HCT116 (cell line): ENCODE data around the gene ARNT2. TPM values are rescaled to one million over a fixed set of nuclear protein-coding genes. Genes with fewer than 3 reads are reported as not detected.

ENCODE experiments used
- ATAC-seq: fragments of 200-7000 bp; cut with Tn5 transposase; 2 replicates; pipeline ENCODE4 v1.9.1; 2020; ENCODE audit warnings: mild to moderate bottlenecking, moderate library complexity
- BruUV-seq: library from RNA; stranded (reverse); fragments of 400-500 nt; replicated peaks from 2 replicates; lab custom pipeline; 2021; lab: Mats Ljungman, UMichigan
- CTCF ChIA-PET: fragments of 300-600 bp; sonication (Branson Sonifier 250); formaldehyde crosslinking; loops from one replicate; lab custom pipeline; 2021; ENCODE audit warnings: antibody characterized with exemption; lab: Charles Lee
- POLR2A ChIA-PET: fragments of 300-600, 350-600 bp; sonication (Branson Sonifier 250); formaldehyde crosslinking; loops from one replicate; lab custom pipeline; 2021; ENCODE audit warnings: antibody characterized with exemption; lab: Charles Lee
- RAD21 ChIA-PET, 2 experiments: fragments of 300-600 bp; sonication (Branson Sonifier 250); formaldehyde crosslinking; loops; one replicate each; lab custom pipeline; 2023; ENCODE audit warnings: low total read pairs in 2 of 2; ENCODE audit not compliant: uncharacterized antibody in 2 of 2, unreplicated experiment in 2 of 2, low non-redundant PET in 1 of 2; lab: Charles Lee
- DNase-seq: peaks from one replicate; pipeline ENCODE4 v3.0.0-alpha.2; 2010; ENCODE audit warnings: low read depth, low spot score
- H2AFZ ChIP-seq: fragments of 200-600 bp; shearing (Covaris generic), sonication (generic); 2 replicates; pipeline ENCODE4 v1.6.1; 2017; ENCODE audit warnings: low read depth, mixed run types, mixed read lengths, antibody characterized with exemption, low read length; ENCODE audit not compliant: poor library complexity, severe bottlenecking
- H3K27ac ChIP-seq: 2 replicates; pipeline ENCODE4 v1.5.1; 2012; ENCODE audit warnings: low read depth, low read length
- H3K27me3 ChIP-seq: fragments of 200-600 bp; sonication (generic); 2 replicates; pipeline ENCODE4 v1.6.1; 2016; ENCODE audit warnings: mixed run types, low read length, mixed read lengths; ENCODE audit not compliant: insufficient read depth
- H3K36me3 ChIP-seq, 2 experiments: fragments of 200-500 bp in 1 of 2; fragments of 200-600 bp in 1 of 2; sonication (Bioruptor generic) in 1 of 2; sonication (generic) in 1 of 2; 2 replicates each; pipeline versions ENCODE4 v1.5.1 to v1.6.1; 2014 to 2016; ENCODE audit warnings: low read length in 2 of 2, inconsistent platforms in 1 of 2, mixed read lengths in 1 of 2, mixed run types in 1 of 2; ENCODE audit not compliant: insufficient read depth in 2 of 2, control insufficient read depth in 1 of 2
- H3K4me1 ChIP-seq, 2 experiments: fragments of 200-600 bp in 1 of 2; sonication (generic) in 1 of 2; 2 replicates each; pipeline versions ENCODE4 v1.5.1 to v1.6.1; 2012 to 2017; ENCODE audit warnings: low read length in 2 of 2, inconsistent platforms in 1 of 2, mild to moderate bottlenecking in 1 of 2, mixed read lengths in 1 of 2, mixed run types in 1 of 2, moderate library complexity in 1 of 2; ENCODE audit not compliant: insufficient read depth in 2 of 2, control insufficient read depth in 1 of 2
- H3K4me2 ChIP-seq: fragments of 200-600 bp; sonication (generic); 2 replicates; pipeline ENCODE4 v1.6.1; 2017; ENCODE audit warnings: mixed run types, low read length, mixed read lengths
- H3K4me3 ChIP-seq, 2 experiments: fragments of 200-600 bp in 1 of 2; sonication (generic) in 1 of 2; replicated peaks in 1 of 2; 2 replicates each; pipeline ENCODE4 v1.5.1; 2011 to 2016; ENCODE audit warnings: low read length in 2 of 2, control low read depth in 1 of 2, low read depth in 1 of 2, mild to moderate bottlenecking in 1 of 2, mixed read lengths in 1 of 2, mixed run types in 1 of 2
- H3K79me2 ChIP-seq: fragments of 200-600 bp; sonication (generic); 2 replicates; pipeline ENCODE4 v1.6.1; 2017; ENCODE audit warnings: mild to moderate bottlenecking, mixed run types, low read length, moderate library complexity, mixed read lengths; ENCODE audit not compliant: insufficient read depth
- H3K9ac ChIP-seq: fragments of 200-600 bp; sonication (generic); 2 replicates; pipeline ENCODE4 v1.6.1; 2016; ENCODE audit warnings: low read length, mixed read lengths
- H3K9me2 ChIP-seq: fragments of 200-600 bp; sonication (generic), shearing (Covaris generic); 2 replicates; pipeline ENCODE4 v1.6.1; 2017; ENCODE audit warnings: mixed run types, mild to moderate bottlenecking, moderate library complexity; ENCODE audit not compliant: insufficient read depth
- H3K9me3 ChIP-seq, 2 experiments: fragments of 200-500 bp in 1 of 2; fragments of 200-600 bp in 1 of 2; sonication (Bioruptor generic) in 1 of 2; sonication (generic) in 1 of 2; 2 replicates each; pipeline ENCODE4 v1.6.1; 2014 to 2017; ENCODE audit warnings: low read length in 2 of 2, mixed read lengths in 2 of 2, inconsistent platforms in 1 of 2, low read depth in 1 of 2, mild to moderate bottlenecking in 1 of 2, mixed run types in 1 of 2, moderate library complexity in 1 of 2; ENCODE audit not compliant: control insufficient read depth in 1 of 2, insufficient read depth in 1 of 2
- H4K20me1 ChIP-seq: fragments of 200-600 bp; sonication (generic), shearing (Covaris generic); 2 replicates; pipeline ENCODE4 v1.6.1; 2017; ENCODE audit warnings: mixed run types, mild to moderate bottlenecking, moderate library complexity; ENCODE audit not compliant: insufficient read depth
- CBX3 ChIP-seq: IDR thresholded peaks from 2 replicates; pipeline ENCODE4 v1.6.1; 2012; ENCODE audit warnings: low read depth
- CEBPB ChIP-seq: IDR thresholded peaks from 2 replicates; pipeline ENCODE4 v1.6.1; 2012; ENCODE audit warnings: low read depth
- CTCF ChIP-seq, 3 experiments: fragments of 200-600 bp in 1 of 3; sonication (generic) in 1 of 3; IDR thresholded peaks in 2 of 3; conservative IDR thresholded peaks in 1 of 3; 2 replicates each; pipeline ENCODE4 v1.5.1; 2012 to 2017; ENCODE audit warnings: low read depth in 2 of 3, low read length in 2 of 3, antibody characterized with exemption in 1 of 3, borderline replicate concordance in 1 of 3, control low read depth in 1 of 3, mild to moderate bottlenecking in 1 of 3, mixed read lengths in 1 of 3, mixed run types in 1 of 3, moderate library complexity in 1 of 3; ENCODE audit not compliant: insufficient read depth in 1 of 3
- ELF1 ChIP-seq: IDR thresholded peaks from 2 replicates; pipeline ENCODE4 v1.6.1; 2012; ENCODE audit warnings: low read depth, borderline replicate concordance
- EZH2 ChIP-seq: fragments of 200-600 bp; sonication (generic); IDR thresholded peaks from 2 replicates; pipeline ENCODE4 v1.6.1; 2017; ENCODE audit warnings: antibody characterized with exemption, mixed run types
- EZH2phosphoT487 ChIP-seq: fragments of 200-600 bp; IDR thresholded peaks from 2 replicates; pipeline ENCODE4 v1.6.1; 2018; ENCODE audit warnings: antibody characterized with exemption, borderline replicate concordance
- FOSL1 ChIP-seq: IDR thresholded peaks from 2 replicates; pipeline ENCODE4 v1.6.1; 2012; ENCODE audit warnings: low read depth
- MAX ChIP-seq: IDR thresholded peaks from 2 replicates; pipeline ENCODE4 v1.6.1; 2012
- POLR2A ChIP-seq: IDR thresholded peaks from 2 replicates; pipeline ENCODE4 v1.7.0; 2011; ENCODE audit warnings: borderline replicate concordance; ENCODE audit not compliant: insufficient read depth, insufficient read length; ENCODE audit errors: extremely low read depth
- POLR2AphosphoS5 ChIP-seq: IDR thresholded peaks from 2 replicates; pipeline ENCODE4 v1.6.1; 2011; ENCODE audit warnings: mild to moderate bottlenecking, low read depth, low read length, moderate library complexity
- RAD21 ChIP-seq: IDR thresholded peaks from 2 replicates; pipeline ENCODE4 v1.6.1; 2012; ENCODE audit warnings: low read depth, mild to moderate bottlenecking
- REST ChIP-seq: IDR thresholded peaks from 2 replicates; pipeline ENCODE4 v1.6.1; 2012; ENCODE audit warnings: low read depth
- SIN3A ChIP-seq: IDR thresholded peaks from 2 replicates; pipeline ENCODE4 v1.6.1; 2012; ENCODE audit warnings: low read depth
- SRF ChIP-seq: IDR thresholded peaks from 2 replicates; pipeline ENCODE4 v1.6.1; 2012; ENCODE audit warnings: low read depth
- TCF7L2 ChIP-seq: IDR thresholded peaks from 2 replicates; pipeline ENCODE4 v1.7.0; 2011; ENCODE audit warnings: borderline replicate concordance, inconsistent platforms; ENCODE audit not compliant: insufficient read depth, insufficient read length; ENCODE audit errors: extremely low read depth
- YY1 ChIP-seq: IDR thresholded peaks from 2 replicates; pipeline ENCODE4 v1.6.1; 2011; ENCODE audit warnings: low read length, low read depth, moderate library complexity, mild to moderate bottlenecking; ENCODE audit not compliant: insufficient replicate concordance; ENCODE audit errors: extremely low read depth
- ZBTB33 ChIP-seq: IDR thresholded peaks from 2 replicates; pipeline ENCODE4 v1.6.1; 2011; ENCODE audit warnings: mild to moderate bottlenecking, low read length, moderate library complexity; ENCODE audit not compliant: insufficient replicate concordance; ENCODE audit errors: extremely low read depth
- ZFX ChIP-seq: fragments of 450-650 bp; IDR thresholded peaks from 2 replicates; pipeline ENCODE4 v1.6.1; 2017
- ZNF274 ChIP-seq: fragments of 200-500 bp; sonication (Bioruptor generic); IDR thresholded peaks from 2 replicates; pipeline ENCODE4 v1.6.1; 2014; ENCODE audit warnings: mild to moderate bottlenecking, low read depth, low read length, inconsistent platforms
- intact Hi-C: fragments of 100-400 bp; cut with micrococcal nuclease; formaldehyde crosslinking; loops from 2 replicates; pipeline ENCODE4 v1.10.0; 2022
- total RNA-seq: library from RNA; stranded (reverse); gene quantifications from one replicate; pipeline ENCODE4 v1.2.1, GENCODE V29; 2021; ENCODE audit not compliant: unreplicated experiment

Gene ARNT2
- total RNA-seq, 1 experiment from 2014 or later, result 3.0 TPM

- ATAC-seq (no peak), DNase-seq (no peak)
- BruUV-seq, result no TSS peak
- ChIA-PET RAD21 (no interaction called here), CTCF (no interaction called here), POLR2A (no interaction called here)
- intact Hi-C loops, result no loop called here
- Histone ChIP-seq H3K9me2 (no peaks in the 10 kb centered on the region), H3K4me1 (no peaks in the 10 kb centered on the region), H3K79me2 (no peaks in the 10 kb centered on the region), H3K36me3 (no peaks in the 10 kb centered on the region), H3K4me2 (no peak overlapping the region), H3K9me3 (no peaks in the 10 kb centered on the region), H4K20me1 (no peaks in the 10 kb centered on the region), H3K4me3 (no peak overlapping the region), H3K27ac (no peak overlapping the region), H3K9ac (no peak overlapping the region), H3K27me3 (no peaks in the 10 kb centered on the region), H2AFZ (no peak overlapping the region)
- TF ChIP-seq CTCF (IDR thresholded peaks at IDR 0.05 in 2 of 3, conservative IDR thresholded peaks at IDR 0.05 in 1 of 3; ENCODE audit: borderline replicate concordance in 1 of 3, insufficient read depth in 1 of 3, low read depth in 2 of 3, low read length in 2 of 3) (no peak), ELF1 (no peak), RAD21 (no peak), ZFX (no peak), EZH2phosphoT487 (no peak), POLR2AphosphoS5 (no peak), ZBTB33 (no peak), MAX (no peak), TCF7L2 (no peak), SIN3A (no peak), REST (no peak), EZH2 (no peak), SRF (no peak), CEBPB (no peak), YY1 (no peak), ZNF274 (no peak), FOSL1 (no peak), POLR2A (no peak), CBX3 (no peak)
Observed at GRCh38 chr15:80508783-80509182, 104.6 kb downstream of the ARNT2 start.
